Stimulated activated CD8-positive, alpha-beta memory T cell treated with anti-CD3 and anti-CD28 coated beads, Interleukin-7, amount 100 ng/mL, for 4 hours (primary cell): ENCODE measurements around the gene OVOL1.

Experiments used
- DNase-seq, 2 donors: peaks; one replicate each; pipeline ENCODE4 v3.0.0-alpha.2; 2020; ENCODE audit warnings: low read depth in 2 of 2

The OVOL1 gene

DNA sequence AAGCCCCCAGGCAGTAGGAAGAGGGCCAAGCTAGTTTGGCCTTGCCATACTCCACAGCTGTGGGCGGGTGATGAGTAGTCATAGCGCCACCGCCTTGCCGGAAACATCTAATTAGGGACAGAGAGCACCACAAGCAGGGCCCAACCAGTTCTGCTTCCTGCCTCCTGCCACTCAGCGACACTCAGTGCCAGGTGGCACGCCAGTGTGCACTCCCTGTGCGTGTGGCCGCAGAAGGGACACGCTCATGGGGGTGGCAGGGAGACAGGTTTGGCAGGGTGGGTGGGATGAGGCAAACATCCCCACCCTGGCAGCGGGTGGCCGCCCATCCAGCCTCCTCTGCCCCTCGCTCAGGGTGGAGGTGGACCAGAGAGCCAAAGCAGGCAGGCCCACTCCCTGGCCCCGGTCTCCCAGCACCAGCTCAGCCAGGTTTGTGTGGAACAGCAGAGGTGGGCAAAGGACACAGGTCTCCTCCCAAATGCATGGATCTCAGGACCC, 4.9 kb downstream of the OVOL1 start:
- DNase-seq, result peak in 1 of 2 donors; percentile 49

DNA sequence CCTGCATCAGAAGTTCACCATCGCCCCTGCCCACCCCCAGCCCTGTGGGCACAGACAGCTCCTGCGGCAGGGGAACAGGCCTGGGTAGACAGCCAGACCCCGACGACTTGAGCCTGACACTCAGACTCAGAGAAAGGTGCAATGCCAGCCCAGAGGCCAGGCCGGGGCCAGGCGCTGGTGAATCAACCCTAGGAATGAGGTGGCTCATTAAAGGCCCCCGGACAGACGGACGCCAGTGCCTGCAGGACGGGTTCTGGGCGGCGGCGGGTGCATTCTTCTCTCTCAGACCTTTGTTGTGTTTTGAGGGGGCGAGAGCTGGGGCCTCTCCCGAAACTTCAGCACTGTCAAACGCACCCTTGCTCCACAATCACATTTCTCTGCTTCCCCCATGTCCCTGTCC, 5.6 kb downstream of the OVOL1 start:
- DNase-seq, result no peak

DNA sequence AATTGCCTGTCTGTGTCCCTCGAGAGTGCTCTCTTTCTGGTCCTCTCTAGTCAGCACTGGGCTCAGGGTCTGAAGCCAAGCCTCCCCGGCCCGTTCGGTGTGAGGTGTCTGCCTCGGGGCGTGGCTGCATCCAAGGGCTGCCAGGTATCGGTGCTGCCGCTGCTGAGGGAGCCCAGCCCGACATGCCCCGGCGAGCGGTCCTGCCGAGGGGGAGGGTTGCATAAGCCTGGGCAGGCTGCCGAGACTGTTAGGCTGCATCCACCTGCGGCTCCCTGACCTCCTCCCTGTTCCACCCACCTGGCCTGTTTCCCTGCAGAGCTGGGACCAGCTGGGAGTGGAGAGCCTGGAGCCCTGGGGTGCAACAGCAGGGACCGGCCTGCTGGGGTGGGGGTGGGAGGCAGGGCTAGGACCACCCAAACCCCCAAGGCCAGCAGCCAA, 6.3 kb downstream of the OVOL1 start:
- DNase-seq, result no peak

DNA sequence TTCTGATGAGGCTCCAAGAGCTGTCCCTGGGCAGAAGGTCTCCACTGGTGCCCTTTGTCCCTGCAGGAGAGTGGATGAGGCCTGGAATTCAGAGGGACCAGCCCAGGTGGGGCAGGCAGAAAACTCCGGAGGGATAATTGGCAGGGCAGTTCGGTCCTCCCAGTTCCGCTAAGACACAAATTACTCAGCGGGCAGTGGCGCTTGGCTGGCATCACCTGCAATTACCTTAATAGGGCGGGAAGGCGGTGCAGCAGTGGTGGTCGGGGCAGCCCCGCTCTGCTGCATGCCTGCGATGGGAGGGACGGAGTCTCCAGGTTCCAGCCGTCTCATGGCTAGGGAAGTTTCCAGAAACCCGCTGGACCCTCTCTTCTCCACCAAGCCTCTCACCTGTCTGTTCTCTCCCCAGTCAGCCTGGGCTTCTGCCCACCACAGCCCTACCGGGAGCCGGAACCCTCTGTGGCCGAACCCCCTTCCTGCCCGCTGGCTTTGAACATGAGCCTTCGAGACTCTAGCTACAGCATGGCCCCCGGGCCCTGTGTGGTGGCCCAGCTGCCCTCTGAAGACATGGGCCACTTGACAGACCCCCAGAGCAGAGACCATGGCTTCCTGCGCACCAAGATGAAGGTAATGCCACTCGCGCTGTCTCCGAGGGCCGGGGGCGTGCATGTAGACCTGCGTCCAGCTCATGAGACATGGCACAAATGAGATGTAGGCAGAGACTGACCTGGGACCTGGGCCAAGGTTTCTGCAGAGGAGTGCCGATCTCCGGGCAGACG, 7.0 kb downstream of the OVOL1 start:
- DNase-seq, result no peak

DNA sequence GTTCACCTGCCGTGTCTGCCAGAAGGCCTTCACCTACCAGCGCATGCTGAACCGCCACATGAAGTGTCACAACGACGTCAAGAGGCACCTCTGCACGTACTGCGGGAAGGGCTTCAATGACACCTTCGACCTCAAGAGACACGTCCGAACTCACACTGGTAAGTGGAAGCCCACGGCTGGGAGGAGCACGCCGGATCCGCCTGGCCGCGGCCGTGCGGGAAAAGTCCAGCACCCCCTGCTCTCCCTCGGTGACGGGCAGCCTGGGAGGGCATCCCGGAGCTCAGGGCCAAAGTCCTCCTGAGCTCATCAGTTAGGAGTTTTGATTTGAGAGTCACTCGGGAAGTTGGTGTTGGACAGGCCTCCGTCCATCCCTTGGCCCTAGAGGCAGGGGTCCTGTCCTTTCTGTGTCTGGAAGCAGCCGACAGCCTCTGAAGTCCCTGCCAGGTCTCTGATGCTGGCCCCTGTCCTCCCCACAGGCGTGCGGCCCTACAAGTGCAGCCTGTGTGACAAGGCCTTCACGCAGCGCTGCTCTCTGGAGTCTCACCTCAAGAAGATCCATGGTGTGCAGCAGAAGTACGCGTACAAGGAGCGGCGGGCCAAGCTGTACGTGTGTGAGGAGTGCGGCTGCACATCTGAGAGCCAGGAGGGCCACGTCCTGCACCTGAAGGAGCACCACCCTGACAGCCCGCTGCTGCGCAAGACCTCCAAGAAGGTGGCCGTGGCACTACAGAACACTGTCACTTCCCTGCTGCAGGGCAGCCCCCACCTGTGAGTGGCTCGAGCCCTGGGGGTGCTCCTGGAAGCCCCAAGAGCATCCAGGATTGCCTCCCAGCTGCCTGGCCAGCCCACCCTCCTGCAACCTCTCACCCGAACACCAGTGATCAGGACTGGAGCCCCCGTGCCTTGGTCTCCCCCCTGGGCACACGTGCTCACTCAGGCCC, 8.0 kb downstream of the OVOL1 start:
- DNase-seq, result no peak

DNA sequence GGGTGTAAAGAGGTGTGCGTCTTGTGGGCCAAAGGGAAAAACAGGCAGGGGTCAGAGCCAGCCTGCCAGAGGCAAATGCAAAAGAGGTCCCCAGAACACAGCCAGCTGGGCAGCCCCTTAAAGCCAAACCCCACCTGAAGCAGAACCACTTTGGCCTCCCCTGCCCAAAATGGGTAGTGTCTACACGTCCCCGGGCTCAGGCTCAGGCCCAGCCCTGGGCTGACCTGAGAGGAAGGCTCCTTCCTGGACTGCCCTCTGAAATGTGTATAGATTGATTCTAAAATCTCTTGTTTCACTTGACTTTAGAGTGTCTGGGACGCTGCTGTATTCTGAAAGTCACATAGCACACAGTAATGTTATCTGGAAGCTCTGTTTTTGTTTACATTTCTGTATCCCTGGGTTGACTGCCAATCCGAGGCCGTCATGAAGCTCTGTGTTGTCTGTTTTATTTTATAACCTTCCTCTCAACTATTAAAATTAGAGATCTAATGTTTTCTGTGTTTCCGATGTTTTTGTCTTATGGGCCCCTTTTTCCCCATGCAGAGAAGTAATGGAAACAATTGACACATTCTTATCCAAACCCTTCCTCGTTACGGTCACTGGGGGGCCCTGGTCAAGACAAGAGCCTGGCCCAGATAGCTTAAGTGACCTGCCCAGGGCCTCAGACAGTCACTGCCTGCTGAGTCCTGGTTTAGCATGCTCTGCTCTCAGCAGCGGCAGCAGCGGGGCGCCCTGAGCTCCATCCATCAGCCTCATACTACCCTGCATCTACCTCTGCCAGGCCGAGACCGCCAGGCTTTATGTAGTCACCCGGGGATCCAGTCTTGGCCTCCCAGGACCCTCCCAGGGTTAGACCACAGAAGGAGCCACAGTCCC, 10.1 kb downstream of the OVOL1 start:
- DNase-seq, result no peak

DNA sequence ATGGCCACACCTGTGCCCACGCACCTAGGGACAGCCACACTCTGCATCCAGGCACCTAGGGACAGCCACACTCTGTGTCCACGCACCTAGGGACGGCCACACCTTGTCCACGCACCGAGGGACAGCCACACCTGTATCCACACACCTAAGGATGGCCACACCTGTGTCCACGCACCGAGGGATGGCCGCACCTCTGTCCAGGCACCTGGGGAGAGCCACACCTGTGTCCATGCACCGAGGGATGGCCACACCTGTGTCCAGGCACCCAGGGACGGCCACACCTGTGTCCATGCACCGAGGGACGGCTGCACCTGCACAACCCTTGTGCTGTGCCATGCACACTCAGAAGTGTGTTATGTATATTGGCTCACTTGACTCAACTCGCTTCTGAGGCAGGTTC, 10.8 kb downstream of the OVOL1 start:
- no peak for DNase-seq

DNA sequence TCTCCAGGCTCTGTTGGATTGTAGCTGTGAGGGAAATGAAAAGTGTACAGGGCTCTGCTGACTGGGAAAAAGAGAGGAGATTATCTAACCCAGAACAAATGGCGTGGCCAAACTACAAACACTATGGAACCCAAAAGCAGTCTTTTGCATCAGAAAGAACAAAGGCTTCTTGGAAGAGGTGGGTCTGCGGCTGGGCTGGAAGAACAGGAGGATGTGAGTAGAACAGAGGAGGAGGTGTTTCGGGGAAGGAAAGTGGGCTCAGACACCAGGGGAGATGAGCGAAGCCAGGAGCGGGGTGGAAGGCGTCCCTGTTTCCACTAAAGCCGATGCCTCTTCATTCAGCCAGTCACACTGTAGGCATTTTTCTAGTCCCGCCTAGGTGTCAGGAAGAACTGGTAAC, 12.0 kb downstream of the OVOL1 start:
- DNase-seq, result no peak

DNA sequence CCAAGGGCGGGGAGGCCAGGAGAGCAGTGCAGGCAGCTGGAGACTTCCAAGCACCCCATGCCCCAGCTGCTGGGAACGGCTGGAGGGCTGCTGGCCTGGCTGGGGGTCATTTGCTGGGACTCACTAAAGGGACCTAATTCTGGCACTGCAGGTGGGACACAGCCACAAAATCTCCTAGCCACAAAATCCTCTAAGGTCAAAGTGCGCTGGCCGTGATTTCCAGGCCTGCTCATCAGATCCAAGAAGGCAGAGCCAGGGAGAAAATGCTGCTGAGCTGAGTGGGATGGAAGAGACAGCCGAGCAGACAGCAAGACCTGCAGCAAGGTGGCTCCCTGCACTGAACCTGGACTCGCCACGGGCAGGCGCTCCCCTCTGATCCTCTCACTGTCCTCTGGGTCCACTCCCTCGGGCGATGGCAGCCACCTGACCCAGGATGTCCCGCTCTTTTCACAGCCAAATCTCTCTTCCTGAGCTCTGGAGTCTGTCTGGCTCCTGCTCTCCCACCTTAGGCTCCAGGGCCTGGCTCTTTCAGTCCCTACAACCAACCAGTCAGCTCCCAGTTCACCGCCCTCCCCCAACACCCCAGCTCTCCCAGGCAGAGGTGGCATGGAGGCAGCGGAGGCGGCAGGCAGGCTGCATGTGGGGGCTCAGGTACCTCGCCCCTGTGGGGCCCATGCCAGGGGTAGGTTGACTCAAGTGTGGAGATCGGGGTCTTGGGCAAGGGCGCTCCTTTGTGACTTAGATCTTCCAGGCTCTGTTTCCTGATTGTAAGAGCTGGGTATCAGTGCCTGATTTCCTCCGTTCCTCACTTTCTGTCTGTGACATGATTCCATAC, 14.5 kb downstream of the OVOL1 start:
- DNase-seq, result no peak

DNA sequence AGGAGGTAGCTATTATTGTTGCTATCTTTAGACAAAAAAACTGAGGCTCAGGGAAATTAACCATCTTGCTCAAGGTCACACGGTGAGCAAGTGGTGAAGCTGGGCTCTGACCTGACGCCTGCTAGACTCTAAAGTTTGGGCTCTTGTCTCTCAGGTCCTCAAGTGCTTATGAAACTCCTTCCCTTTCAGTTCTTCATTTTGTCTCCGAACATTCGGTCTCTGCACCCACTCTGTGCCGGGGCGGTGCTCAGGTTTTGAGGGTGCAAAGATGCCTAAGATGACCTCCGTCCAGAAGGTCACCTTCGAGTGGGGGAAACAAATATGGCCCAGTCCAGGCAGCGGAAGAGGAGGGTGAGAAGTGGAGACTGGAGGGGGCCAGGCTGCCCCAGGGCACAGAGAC, 16.0 kb downstream of the OVOL1 start:
- DNase-seq, result no peak

DNA sequence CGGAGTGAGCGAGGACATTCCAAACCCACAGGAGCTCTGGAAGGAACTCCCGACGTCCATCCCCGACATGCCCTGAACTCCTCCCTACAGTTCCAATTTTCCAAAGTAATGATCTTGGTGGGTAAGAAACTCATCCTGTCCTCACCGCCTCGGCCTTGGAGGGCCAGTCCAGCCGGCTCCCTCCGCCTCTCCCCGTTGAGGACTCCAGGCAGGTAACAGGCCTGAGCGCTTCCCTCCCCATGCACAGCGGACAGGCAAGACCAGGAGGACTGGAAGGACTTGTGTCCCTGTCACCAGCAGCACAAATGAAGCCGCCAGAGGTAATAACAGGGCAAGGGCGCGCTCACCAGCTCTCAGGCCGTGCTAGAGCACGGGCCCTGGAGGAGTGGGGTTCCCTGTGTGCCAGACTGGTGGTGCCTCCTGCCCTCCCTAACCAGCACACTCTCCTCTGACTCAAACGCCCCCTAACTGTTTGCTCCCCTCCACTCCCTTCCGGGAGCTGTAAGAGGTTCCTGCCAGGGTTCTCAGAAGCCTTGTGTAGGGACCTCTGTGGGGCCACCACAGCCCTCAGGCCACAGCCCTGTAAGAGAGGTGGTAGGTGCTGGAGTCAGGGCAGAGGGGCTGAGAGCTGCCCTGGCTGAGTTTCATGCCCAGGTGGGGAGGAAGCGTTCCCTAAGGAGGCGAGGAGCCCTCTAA, 17.1 kb downstream of the OVOL1 start:
- DNase-seq, result no peak

DNA sequence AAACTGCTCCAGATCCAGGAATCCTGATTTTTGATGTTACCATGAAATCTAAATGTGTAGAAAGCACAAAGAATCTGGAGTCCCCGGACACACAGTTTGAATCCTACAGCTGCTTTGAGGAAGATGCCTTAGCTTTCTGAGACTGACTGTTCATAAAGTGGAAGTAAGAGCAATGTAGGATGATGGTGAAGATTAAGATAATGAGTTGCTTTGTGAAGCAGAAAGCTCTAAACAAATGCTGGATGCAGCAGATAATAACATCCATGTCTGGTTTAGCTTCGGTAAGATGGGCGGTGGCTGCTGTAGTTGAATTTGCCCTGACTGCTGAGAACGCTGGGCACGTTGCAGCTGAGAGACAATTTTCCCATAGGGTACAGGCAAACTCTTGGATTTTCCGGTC, 20.1 kb downstream of the OVOL1 start:
- no peak for DNase-seq

DNA sequence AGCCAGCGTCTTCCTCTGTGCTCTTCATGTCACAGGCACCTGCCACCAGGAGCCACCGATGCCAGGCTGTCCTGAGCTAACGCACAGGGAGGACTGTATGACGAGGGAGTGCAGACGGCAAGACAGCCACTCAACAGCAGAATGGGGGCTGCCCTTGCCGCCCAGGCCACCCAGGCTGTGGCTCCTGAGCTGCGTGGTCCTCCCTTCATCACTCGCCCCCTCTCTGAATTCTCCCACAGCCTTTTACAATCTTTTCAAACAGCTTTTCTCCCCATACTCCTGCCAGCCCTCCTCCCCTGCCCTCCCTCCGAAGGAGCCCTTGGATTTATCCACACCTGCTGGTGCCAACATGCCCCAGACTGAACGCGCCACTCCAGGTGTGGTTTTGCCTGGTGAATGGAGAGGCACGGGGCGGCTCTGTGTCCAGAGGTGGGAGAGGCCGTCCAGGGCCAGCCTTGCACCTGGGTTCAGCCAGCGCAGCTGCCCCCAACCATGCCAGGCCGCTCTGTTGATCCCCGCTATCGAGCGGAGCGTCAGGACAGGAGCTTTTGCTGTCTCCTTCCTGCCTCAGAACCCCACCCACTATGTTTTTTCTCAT, 22.0 kb downstream of the OVOL1 start:
- DNase-seq, result no peak

DNA sequence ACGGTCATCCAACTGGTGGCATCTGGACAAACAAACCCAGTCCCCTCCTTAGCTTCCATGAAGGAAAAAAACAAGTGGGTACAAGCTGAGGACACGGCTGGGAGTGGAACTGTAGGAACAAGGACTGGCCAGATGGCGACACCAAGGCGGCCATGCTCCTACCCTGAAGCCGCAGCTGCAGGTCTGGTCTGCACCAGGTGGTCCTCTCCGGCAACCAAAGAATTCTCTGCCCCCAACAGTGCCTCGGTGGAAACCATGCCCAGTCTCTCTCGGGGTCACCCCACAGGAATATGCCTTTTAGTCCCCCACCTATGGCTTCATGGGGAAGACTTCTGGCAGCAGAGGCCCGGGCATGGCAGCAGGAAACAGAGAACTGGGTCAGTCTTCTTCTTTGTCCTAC, 22.6 kb downstream of the OVOL1 start:
- DNase-seq, result no peak

DNA sequence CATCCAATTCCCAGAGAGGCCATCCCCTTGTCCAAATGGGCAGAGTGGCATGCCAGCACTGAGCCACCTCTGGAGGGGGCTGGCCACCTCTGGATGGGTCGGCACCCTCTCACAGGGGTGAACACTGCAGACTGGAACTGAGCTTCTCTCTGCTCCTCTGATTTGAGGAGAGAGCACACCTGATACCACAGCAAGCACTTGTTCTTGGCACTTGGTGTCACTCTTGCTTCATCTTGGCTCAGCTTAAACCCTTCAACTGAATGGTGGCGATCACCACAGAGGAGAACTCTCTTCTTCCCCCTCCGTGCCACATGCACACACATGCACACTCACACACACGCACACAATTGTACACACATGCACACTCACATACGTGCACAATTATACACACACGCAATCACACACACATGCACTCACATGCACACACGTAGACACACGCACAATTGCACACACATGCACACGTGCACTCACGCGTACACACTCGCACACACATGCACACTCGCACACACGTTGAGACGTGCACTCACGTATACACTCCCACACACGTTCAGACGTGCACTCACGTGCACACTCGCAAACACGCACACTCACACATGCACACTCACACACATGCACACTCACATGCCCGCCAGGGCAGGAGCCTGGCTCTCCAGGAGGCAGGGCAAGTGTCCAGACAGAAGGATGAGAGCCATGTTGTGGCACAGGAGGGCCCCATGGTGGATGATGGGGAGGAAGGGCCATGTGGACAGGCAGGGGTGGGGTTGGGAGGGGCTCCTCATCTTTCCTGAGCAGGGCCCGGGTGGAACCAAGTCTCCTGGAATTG, 23.4 kb downstream of the OVOL1 start:
- DNase-seq, result no peak

DNA sequence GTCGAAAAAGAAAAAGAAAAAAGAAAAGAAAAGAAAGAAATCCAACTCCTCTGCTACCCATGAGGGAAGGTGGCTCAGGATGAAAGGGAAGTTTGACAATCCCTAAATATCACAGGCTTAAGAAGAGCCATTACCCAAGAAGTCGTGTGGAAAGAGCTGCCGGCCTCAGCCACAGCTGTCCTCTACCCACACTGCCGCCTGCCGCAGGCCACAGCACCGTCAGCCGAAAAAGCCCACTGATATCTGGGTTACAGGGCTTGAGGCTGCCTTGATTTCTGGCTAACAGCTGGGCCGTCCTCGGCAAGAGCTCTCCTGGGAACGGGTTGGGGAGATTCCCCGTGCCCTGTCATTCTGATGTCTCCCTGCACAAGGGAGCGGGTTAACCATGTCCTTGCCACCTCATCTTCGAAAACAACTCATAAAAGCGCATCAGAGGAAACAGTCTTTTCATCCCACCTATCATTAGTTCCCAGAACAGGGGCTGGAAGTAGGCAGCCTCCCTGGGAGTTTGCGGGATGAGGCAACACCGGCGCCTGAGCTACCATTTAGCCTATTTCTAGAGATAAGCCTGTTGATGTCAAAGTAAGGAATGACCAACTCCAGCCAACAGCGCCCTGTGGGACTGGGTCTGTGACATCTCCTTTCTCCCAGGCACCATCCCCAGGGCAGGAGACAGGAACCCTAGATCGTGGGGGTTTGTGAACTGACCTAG, 25.1 kb downstream of the OVOL1 start:
- no peak for DNase-seq

DNA sequence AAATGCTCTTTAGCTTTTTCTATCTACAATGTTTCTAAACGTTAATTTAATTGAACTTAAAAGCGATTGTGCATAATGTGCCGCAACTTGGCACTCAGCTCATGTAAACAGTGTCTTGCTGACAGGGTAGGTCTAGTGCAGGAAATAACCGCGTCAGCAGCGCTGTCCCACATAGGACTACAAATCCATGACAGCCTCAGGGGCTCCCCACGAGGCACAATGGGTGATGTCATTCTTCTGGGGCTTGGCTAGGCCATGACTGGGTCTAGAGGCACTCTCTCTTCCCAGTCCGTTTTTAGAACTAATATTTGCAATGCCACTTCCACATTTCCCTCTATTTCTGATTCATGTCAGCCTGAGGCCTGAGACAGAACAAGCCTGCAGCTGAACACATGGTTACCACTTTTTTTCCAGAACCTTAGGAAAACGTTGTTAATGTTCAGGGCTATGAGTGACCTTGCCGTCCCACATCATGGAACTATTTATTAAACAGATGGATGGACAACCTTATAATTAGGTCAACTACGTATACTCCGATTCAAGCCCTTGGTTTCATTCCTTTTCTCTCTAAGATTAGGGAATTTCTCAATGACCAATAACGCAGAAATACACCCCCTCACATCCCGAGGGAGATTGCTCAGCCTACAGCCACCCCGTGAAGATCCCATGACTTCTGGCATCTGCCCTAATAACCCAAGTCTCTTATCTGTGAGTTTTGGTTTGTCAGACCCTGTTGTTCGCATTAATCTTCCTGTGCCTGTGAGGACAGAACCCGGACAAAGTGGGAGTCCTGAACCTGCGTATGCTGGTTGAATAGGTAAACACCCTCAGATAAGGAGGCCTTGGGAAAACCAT, 27.5 kb downstream of the OVOL1 start:
- no peak for DNase-seq
